Stimulated activated naive CD8-positive, alpha-beta T cell treated with anti-CD3 and anti-CD28 coated beads, Interleukin-15, amount 100 ng/mL, for 72 hours (primary cell): ENCODE data around the gene GPR25.

Experiments used
- ATAC-seq: fragments of 150-1000 bp; cut with Tn5 transposase; 2 replicates; pipeline ENCODE4 v1.10.0; 2021; ENCODE audit warnings: mild to moderate bottlenecking, moderate library complexity
- DNase-seq, 2 donors: peaks; one replicate each; pipeline ENCODE4 v3.0.0; 2021 to 2022
- H3K27ac Mint-ChIP-seq, 2 donors: one replicate each; pipeline ENCODE4 v1.8.0; 2022; ENCODE audit warnings: mild to moderate bottlenecking in 2 of 2, mixed read lengths in 2 of 2, moderate library complexity in 2 of 2
- H3K27me3 Mint-ChIP-seq: one replicate; pipeline ENCODE4 v1.8.0; 2022; ENCODE audit warnings: mixed read lengths
- H3K4me1 Mint-ChIP-seq: one replicate; pipeline ENCODE4 v1.8.0; 2022; ENCODE audit warnings: mild to moderate bottlenecking, mixed read lengths
- H3K4me3 Mint-ChIP-seq, 2 donors: one replicate each; pipeline ENCODE4 v1.8.0; 2022; ENCODE audit warnings: mild to moderate bottlenecking in 2 of 2, mixed read lengths in 2 of 2, moderate library complexity in 1 of 2
- H3K9me3 Mint-ChIP-seq, 2 donors: one replicate each; pipeline ENCODE4 v1.8.0; 2022; ENCODE audit warnings: mixed read lengths in 2 of 2

GPR25 gene

GRCh38 chr1:200896531-200897196, 23.9 kb downstream of the GPR25 start:
- H3K27me3 Mint-ChIP-seq = peaks cover 83% of the 10 kb centered on the region
- peaks cover 11% of the 10 kb centered on the region for H3K4me1 Mint-ChIP-seq
- no peak overlapping the region for H3K4me3 Mint-ChIP-seq
- ATAC-seq = no peak
- no peak for DNase-seq
- no peaks in the 10 kb centered on the region for H3K9me3 Mint-ChIP-seq
- H3K27ac Mint-ChIP-seq = no peak overlapping the region

GRCh38 chr1:200897259-200897658, 24.5 kb downstream of the GPR25 start:
- no peak overlapping the region for H3K4me3 Mint-ChIP-seq
- peaks cover 83% of the 10 kb centered on the region for H3K27me3 Mint-ChIP-seq
- ATAC-seq (no peak), DNase-seq (no peak)
- peaks cover 6% of the 10 kb centered on the region for H3K4me1 Mint-ChIP-seq
- no peaks in the 10 kb centered on the region for H3K9me3 Mint-ChIP-seq
- no peak overlapping the region for H3K27ac Mint-ChIP-seq

GRCh38 chr1:200899015-200899386, 26.2 kb downstream of the GPR25 start:
- no peak for ATAC-seq
- Mint-ChIP-seq H3K4me3 (no peak overlapping the region), H3K27ac (no peak overlapping the region), H3K9me3 (no peaks in the 10 kb centered on the region), H3K4me1 (no peaks in the 10 kb centered on the region), H3K27me3 (peaks cover 73% of the 10 kb centered on the region)
- DNase-seq = no peak

GRCh38 chr1:200899451-200899915, 26.7 kb downstream of the GPR25 start:
- DNase-seq (no peak), ATAC-seq (no peak)
- Mint-ChIP-seq H3K27me3 (peaks cover 68% of the 10 kb centered on the region), H3K4me1 (no peaks in the 10 kb centered on the region), H3K9me3 (no peaks in the 10 kb centered on the region), H3K4me3 (no peak overlapping the region), H3K27ac (peak overlapping the region in 1 of 2 donors; percentile 30)

GRCh38 chr1:200899954-200900867, 27.4 kb downstream of the GPR25 start:
- DNase-seq (no peak), ATAC-seq (no peak)
- H3K4me3 Mint-ChIP-seq = no peak overlapping the region
- no peak overlapping the region for H3K27ac Mint-ChIP-seq
- no peaks in the 10 kb centered on the region for H3K9me3 Mint-ChIP-seq
- peaks cover 61% of the 10 kb centered on the region for H3K27me3 Mint-ChIP-seq
- peaks cover 7% of the 10 kb centered on the region for H3K4me1 Mint-ChIP-seq

GRCh38 chr1:200900877-200901276, 28.1 kb downstream of the GPR25 start:
- no peak overlapping the region for H3K27ac Mint-ChIP-seq
- peaks cover 58% of the 10 kb centered on the region for H3K27me3 Mint-ChIP-seq
- no peaks in the 10 kb centered on the region for H3K9me3 Mint-ChIP-seq
- ATAC-seq = no peak
- peaks cover 13% of the 10 kb centered on the region for H3K4me1 Mint-ChIP-seq
- no peak overlapping the region for H3K4me3 Mint-ChIP-seq
- DNase-seq = no peak

GRCh38 chr1:200901350-200901749, 28.6 kb downstream of the GPR25 start:
- Mint-ChIP-seq H3K27ac (no peak overlapping the region), H3K27me3 (peaks cover 58% of the 10 kb centered on the region)

GRCh38 chr1:200901796-200902444, 29.1 kb downstream of the GPR25 start:
- Mint-ChIP-seq H3K27me3 (peaks cover 54% of the 10 kb centered on the region), H3K4me1 (peaks cover 24% of the 10 kb centered on the region), H3K9me3 (no peaks in the 10 kb centered on the region), H3K4me3 (no peak overlapping the region), H3K27ac (no peak overlapping the region)
- no peak for ATAC-seq
- no peak for DNase-seq

More at GRCh38 chr1:200901350-200901749, 28.6 kb downstream of the GPR25 start:
- Mint-ChIP-seq H3K4me3 (no peak overlapping the region), H3K4me1 (peaks cover 18% of the 10 kb centered on the region), H3K9me3 (no peaks in the 10 kb centered on the region)
- DNase-seq = no peak
- no peak for ATAC-seq

GRCh38 chr1:200903793-200904192, 31.0 kb downstream of the GPR25 start:
- H3K27ac Mint-ChIP-seq = no peak overlapping the region
- H3K27me3 Mint-ChIP-seq = peaks cover 54% of the 10 kb centered on the region
- no peaks in the 10 kb centered on the region for H3K9me3 Mint-ChIP-seq
- ATAC-seq (no peak), DNase-seq (no peak)
- peaks cover 36% of the 10 kb centered on the region for H3K4me1 Mint-ChIP-seq
- no peak overlapping the region for H3K4me3 Mint-ChIP-seq

GRCh38 chr1:200904772-200905171, 32.0 kb downstream of the GPR25 start:
- Mint-ChIP-seq H3K27me3 (peaks cover 57% of the 10 kb centered on the region), H3K4me3 (no peak overlapping the region), H3K9me3 (no peaks in the 10 kb centered on the region), H3K27ac (no peak overlapping the region), H3K4me1 (peaks cover 36% of the 10 kb centered on the region)
- ATAC-seq (no peak), DNase-seq (no peak)

GRCh38 chr1:200905411-200906052, 32.8 kb downstream of the GPR25 start:
- H3K27ac Mint-ChIP-seq = no peak overlapping the region
- ATAC-seq (peak; percentile 99), DNase-seq (peak; percentile 52 to 73)
- peaks cover 36% of the 10 kb centered on the region for H3K4me1 Mint-ChIP-seq
- H3K9me3 Mint-ChIP-seq = no peaks in the 10 kb centered on the region
- H3K4me3 Mint-ChIP-seq = no peak overlapping the region
- peaks cover 54% of the 10 kb centered on the region for H3K27me3 Mint-ChIP-seq

GRCh38 chr1:200906491-200906890, 33.7 kb downstream of the GPR25 start:
- Mint-ChIP-seq H3K4me1 (peaks cover 36% of the 10 kb centered on the region), H3K27me3 (peaks cover 50% of the 10 kb centered on the region), H3K9me3 (no peaks in the 10 kb centered on the region), H3K4me3 (no peak overlapping the region), H3K27ac (no peak overlapping the region)
- ATAC-seq (no peak), DNase-seq (no peak)

- Mint-ChIP-seq H3K4me1 (peaks cover 36% of the 10 kb centered on the region), H3K4me3 (no peak overlapping the region), H3K9me3 (no peaks in the 10 kb centered on the region), H3K27ac (no peak overlapping the region), H3K27me3 (peaks cover 41% of the 10 kb centered on the region)
- DNase-seq (no peak), ATAC-seq (no peak)
These were observed 34.9 kb downstream of the GPR25 start for GRCh38 chr1:200907611-200908097.

GRCh38 chr1:200908191-200908868, 35.5 kb downstream of the GPR25 start:
- H3K4me3 Mint-ChIP-seq = no peak overlapping the region
- ATAC-seq = no peak

GRCh38 chr1:200909071-200909470, 36.3 kb downstream of the GPR25 start:
- peaks cover 36% of the 10 kb centered on the region for H3K4me1 Mint-ChIP-seq
- no peak for ATAC-seq
- H3K9me3 Mint-ChIP-seq = no peaks in the 10 kb centered on the region
- DNase-seq = no peak
- H3K27me3 Mint-ChIP-seq = peaks cover 43% of the 10 kb centered on the region
- H3K4me3 Mint-ChIP-seq = no peak overlapping the region
- no peak overlapping the region for H3K27ac Mint-ChIP-seq

More at GRCh38 chr1:200908191-200908868, 35.5 kb downstream of the GPR25 start:
- DNase-seq = no peak
- no peaks in the 10 kb centered on the region for H3K9me3 Mint-ChIP-seq
- peaks cover 37% of the 10 kb centered on the region for H3K27me3 Mint-ChIP-seq
- peaks cover 36% of the 10 kb centered on the region for H3K4me1 Mint-ChIP-seq
- no peak overlapping the region for H3K27ac Mint-ChIP-seq
